Natural killer cell treated with Interleukin-12 subunit alpha and Interleukin-12 subunit beta and Interleukin-15 and Interleukin-18, amount 100 ng/mL, for 72 hours (primary cell): ENCODE data around the gene LYZL4. TPM values are rescaled to one million over a fixed set of nuclear protein-coding genes. Genes with fewer than 3 reads are reported as not detected.
A peak's percentile ranks its signal among the peaks of the same experiment; 100 is the strongest.

Experiments used
- ATAC-seq, 2 donors: fragments of 150-1000 bp; cut with Tn5 transposase in 1 of 2; sonication (Bioruptor Pico), chemical (Tn5 transposase) in 1 of 2; 2 replicates each; pipeline ENCODE4 v1.10.0; 2021
- DNase-seq: peaks from one replicate; pipeline ENCODE4 v3.0.0; 2022; ENCODE audit warnings: low spot score
- H3K27ac Mint-ChIP-seq, 2 donors: 1 replicate in 1 of 2; 2 replicates in 1 of 2; pipeline ENCODE4 v1.8.0; 2022; ENCODE audit warnings: mixed read lengths in 2 of 2, mild to moderate bottlenecking in 1 of 2, moderate library complexity in 1 of 2
- H3K27me3 Mint-ChIP-seq, 2 donors: 1 replicate in 1 of 2; 2 replicates in 1 of 2; pipeline ENCODE4 v1.8.0; 2022; ENCODE audit warnings: mixed read lengths in 2 of 2
- H3K36me3 Mint-ChIP-seq: one replicate; pipeline ENCODE4 v1.8.0; 2022; ENCODE audit warnings: mixed read lengths
- H3K4me1 Mint-ChIP-seq, 2 donors: 1 replicate in 1 of 2; 2 replicates in 1 of 2; pipeline ENCODE4 v1.8.0; 2022; ENCODE audit warnings: low read depth in 2 of 2, mixed read lengths in 2 of 2, mild to moderate bottlenecking in 1 of 2
- H3K4me3 Mint-ChIP-seq: one replicate; pipeline ENCODE4 v1.8.0; 2022; ENCODE audit warnings: mixed read lengths
- H3K9me3 Mint-ChIP-seq: 2 replicates; pipeline ENCODE4 v1.8.0; 2022; ENCODE audit warnings: mixed read lengths
- total RNA-seq, 2 donors: library from RNA; stranded (reverse); gene quantifications; one replicate each; pipeline ENCODE4 v1.2.3, GENCODE V29; 2022

Gene LYZL4
- total RNA-seq, 2 donors from 2014 or later: not detected

DNA sequence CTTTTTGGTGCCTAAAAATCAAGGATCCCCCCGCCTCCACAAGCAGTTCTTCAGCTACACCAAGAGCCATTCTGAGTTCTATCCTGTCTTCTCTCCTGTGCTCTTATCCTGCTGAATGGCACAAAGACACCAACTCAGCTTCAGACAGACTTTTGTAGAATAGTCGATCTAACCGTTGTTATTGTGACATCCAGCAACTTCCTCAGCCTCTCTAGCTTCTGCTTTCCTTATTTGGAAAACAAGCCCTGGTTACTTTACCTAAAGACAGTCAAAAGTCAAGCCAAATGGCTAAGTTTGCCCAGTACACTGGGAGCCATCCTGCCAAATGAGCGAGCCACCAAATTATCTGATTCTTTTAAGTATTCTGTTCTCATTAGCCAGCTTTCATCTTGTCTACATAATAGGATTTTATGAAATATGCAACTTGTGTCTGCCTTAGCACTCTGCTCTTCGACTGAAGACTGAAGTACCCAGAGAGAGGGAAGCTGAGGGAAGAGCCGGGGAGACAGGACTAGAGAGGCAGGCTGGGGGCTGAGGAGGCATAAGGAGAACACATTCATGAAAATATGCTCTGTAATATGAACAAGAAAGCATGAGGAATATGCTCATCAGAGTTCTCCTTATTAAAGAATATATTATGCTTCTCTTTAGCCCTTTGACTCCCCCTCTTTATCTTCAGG is 35.1 kb downstream of the LYZL4 start:
- peaks cover 16 to 38% of the 10 kb centered on the region in 2 donors for H3K27me3 Mint-ChIP-seq
- H3K36me3 Mint-ChIP-seq: no peaks in the 10 kb centered on the region
- no peaks in the 10 kb centered on the region for H3K4me1 Mint-ChIP-seq
- no peak overlapping the region for H3K4me3 Mint-ChIP-seq
- H3K27ac Mint-ChIP-seq: no peak overlapping the region
- no peak for DNase-seq
- no peaks in the 10 kb centered on the region for H3K9me3 Mint-ChIP-seq
- ATAC-seq: no peak

DNA sequence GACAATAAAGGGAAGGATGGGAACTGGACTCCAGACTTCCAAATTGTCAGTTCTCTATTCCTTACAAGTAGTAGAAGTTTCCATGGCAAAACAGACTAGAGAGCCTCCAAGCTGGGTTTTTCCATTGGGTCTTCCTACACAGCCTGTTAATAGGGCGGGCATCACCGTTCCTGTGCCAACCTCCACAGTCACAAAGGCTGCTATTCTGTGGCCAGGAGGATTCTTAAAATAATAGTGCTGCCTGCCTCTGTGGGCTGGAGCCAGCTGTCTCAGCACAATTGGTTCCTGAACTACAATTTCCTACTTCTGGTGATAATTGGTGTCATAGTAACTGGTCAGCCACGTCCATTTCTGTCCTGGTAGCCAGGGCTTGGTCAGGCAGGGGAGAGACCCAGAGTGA is 38.6 kb downstream of the LYZL4 start:
- no peak overlapping the region for H3K4me3 Mint-ChIP-seq
- H3K4me1 Mint-ChIP-seq: no peaks in the 10 kb centered on the region
- no peaks in the 10 kb centered on the region for H3K9me3 Mint-ChIP-seq
- peaks cover 17 to 39% of the 10 kb centered on the region in 2 donors for H3K27me3 Mint-ChIP-seq
- no peaks in the 10 kb centered on the region for H3K36me3 Mint-ChIP-seq
- ATAC-seq (no peak), DNase-seq (no peak)
- no peak overlapping the region for H3K27ac Mint-ChIP-seq

DNA sequence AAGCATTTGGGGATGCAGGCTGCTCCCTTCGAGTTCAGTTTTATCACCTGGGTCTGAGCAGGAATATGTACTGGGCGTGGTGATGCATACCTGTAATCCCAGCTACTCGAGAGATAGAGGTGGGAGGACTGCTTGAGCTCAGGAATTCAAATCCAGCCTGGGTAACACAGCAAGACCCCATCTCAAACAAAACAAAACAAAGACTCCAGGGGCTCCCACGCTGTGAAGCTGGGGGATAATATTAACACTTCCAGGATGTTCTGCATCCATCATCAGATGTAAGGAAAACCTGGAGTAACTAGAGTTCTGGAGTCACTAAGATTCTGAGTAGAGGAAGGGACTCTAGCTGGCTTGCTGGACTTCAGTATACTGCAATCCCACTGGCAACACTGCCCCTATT is 40.6 kb downstream of the LYZL4 start:
- Mint-ChIP-seq H3K36me3 (no peaks in the 10 kb centered on the region), H3K4me3 (no peak overlapping the region), H3K4me1 (no peaks in the 10 kb centered on the region), H3K27me3 (peaks cover 18 to 33% of the 10 kb centered on the region in 2 donors), H3K27ac (no peak overlapping the region), H3K9me3 (no peaks in the 10 kb centered on the region)
- ATAC-seq: no peak
- no peak for DNase-seq

DNA sequence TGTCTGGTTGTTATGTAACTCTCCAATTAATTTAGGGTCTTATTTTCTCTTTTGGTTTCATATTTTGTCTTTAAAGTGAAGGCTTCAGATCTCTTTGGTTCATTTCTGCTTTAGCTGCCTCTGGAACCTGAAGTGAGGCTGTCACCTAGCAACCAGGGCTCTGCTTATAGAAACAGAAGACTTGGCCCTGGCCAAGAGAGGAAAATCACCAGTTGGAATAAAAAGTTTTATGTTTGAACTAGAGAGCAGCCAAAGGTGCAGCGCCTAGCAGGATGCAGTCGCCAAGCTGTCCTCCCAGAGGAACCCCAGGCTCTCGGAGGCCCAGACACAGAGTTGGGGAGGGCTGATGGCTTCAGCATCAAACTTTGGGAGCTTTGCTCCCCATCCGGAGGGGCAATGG is 41.1 kb downstream of the LYZL4 start:
- H3K9me3 Mint-ChIP-seq: no peaks in the 10 kb centered on the region
- no peaks in the 10 kb centered on the region for H3K36me3 Mint-ChIP-seq
- no peak overlapping the region for H3K4me3 Mint-ChIP-seq
- ATAC-seq (no peak), DNase-seq (no peak)
- H3K27ac Mint-ChIP-seq: no peak overlapping the region
- H3K4me1 Mint-ChIP-seq: no peaks in the 10 kb centered on the region
- H3K27me3 Mint-ChIP-seq: peaks cover 17 to 28% of the 10 kb centered on the region in 2 donors

- Mint-ChIP-seq H3K27me3 (peaks cover 16 to 24% of the 10 kb centered on the region in 2 donors), H3K36me3 (no peaks in the 10 kb centered on the region), H3K9me3 (no peaks in the 10 kb centered on the region), H3K4me3 (no peak overlapping the region), H3K4me1 (no peaks in the 10 kb centered on the region), H3K27ac (no peak overlapping the region)
- ATAC-seq: no peak
- DNase-seq: no peak
Measured at GRCh38 chr3:42368861-42369260, 41.5 kb downstream of the LYZL4 start.

GRCh38 chr3:42367903-42368302 is 42.5 kb downstream of the LYZL4 start:
- Mint-ChIP-seq H3K36me3 (no peaks in the 10 kb centered on the region), H3K4me3 (no peak overlapping the region), H3K9me3 (no peaks in the 10 kb centered on the region), H3K27ac (no peak overlapping the region), H3K27me3 (peaks cover 16 to 30% of the 10 kb centered on the region in 2 donors), H3K4me1 (no peaks in the 10 kb centered on the region)
- ATAC-seq: no peak
- DNase-seq: no peak

DNA sequence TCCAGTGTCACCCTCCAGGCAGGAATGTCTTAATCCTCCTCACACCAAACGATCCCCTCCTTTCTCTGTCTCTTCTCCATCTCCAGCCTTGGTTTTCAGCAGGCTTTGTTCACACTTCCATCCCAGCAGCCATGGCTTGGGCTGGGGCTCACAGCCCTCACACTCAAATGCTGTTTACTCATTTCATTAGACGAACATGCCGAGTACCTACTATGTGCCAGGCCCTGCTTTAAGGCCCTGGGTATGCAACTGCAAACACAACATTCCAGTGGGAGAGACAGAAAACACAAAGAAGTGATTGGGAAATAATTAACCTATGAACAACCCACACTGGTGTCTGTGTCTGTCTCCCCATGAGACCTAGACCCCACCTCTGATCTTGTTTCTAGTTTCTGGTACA is 43.9 kb downstream of the LYZL4 start:
- Mint-ChIP-seq H3K4me1 (no peaks in the 10 kb centered on the region), H3K4me3 (no peak overlapping the region), H3K36me3 (no peaks in the 10 kb centered on the region), H3K27ac (no peak overlapping the region), H3K27me3 (peaks cover 16 to 22% of the 10 kb centered on the region in 2 donors), H3K9me3 (no peaks in the 10 kb centered on the region)
- DNase-seq: no peak
- no peak for ATAC-seq

DNA sequence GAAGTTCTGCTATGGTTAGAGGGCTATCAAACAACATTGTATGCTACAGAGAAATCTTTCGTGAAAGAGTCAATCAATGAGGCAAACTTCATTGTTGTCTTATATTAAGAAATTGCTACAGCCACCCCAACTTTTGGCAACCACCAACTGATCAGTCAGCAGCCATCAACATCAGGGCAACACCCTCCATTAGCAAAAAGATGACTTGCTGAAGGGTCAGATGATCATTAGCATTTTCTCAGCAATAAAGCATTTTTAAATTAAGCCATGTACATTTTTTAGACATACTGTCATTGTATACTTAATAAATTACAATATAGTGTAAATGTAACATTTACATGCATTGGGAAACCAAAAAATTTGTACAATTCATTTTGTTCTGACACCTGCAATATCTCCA is 53.1 kb downstream of the LYZL4 start:
- DNase-seq (no peak), ATAC-seq (no peak)
- Mint-ChIP-seq H3K27ac (no peak overlapping the region), H3K9me3 (no peaks in the 10 kb centered on the region), H3K4me3 (no peak overlapping the region), H3K36me3 (no peaks in the 10 kb centered on the region), H3K4me1 (no peaks in the 10 kb centered on the region), H3K27me3 (peaks cover 23 to 30% of the 10 kb centered on the region in 2 donors)

DNA sequence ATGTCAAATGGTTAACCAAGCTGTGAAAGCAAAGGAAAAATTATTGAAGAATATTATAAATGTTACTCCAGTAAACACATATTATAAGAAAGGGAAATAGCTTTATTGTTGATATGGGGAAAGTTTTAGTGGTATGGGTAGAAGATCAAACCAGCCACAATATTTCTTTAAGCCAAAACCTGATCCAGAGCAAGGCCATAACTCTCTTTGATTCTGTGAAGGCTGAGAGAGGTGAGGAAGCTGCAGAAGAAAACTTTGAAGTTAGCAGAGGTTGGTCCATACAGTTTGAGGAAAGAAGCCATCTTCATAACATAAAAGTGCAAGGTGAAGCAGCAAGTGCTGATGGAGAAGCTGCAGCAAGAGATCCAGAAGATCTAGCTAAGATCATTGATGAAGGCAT is 54.8 kb downstream of the LYZL4 start:
- Mint-ChIP-seq H3K27me3 (peaks cover 23 to 33% of the 10 kb centered on the region in 2 donors), H3K9me3 (no peaks in the 10 kb centered on the region), H3K4me1 (no peaks in the 10 kb centered on the region), H3K4me3 (no peak overlapping the region), H3K36me3 (no peaks in the 10 kb centered on the region), H3K27ac (no peak overlapping the region)
- no peak for DNase-seq
- no peak for ATAC-seq

DNA sequence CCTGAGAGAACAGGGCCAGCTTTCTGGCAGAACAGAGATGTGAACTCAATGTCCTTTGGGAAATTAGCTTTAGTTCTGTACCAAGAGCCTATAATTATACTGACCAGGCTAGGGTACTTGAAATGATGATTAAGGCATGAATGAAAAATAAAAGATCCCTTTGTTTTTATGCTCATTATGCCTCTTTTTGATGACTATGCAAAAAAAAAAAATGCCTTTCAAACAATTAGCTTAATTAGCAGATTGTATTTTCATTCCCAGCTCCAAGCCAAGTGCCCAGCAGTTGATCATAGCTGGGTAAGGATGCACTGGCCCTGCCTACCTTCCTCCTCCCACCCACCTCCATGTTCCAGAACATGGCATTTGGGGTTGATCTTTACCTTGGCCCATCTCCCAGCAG is 56.8 kb downstream of the LYZL4 start:
- DNase-seq (no peak), ATAC-seq (no peak)
- H3K27me3 Mint-ChIP-seq: peaks cover 23 to 33% of the 10 kb centered on the region in 2 donors
- H3K4me1 Mint-ChIP-seq: no peaks in the 10 kb centered on the region
- H3K4me3 Mint-ChIP-seq: no peak overlapping the region
- no peak overlapping the region for H3K27ac Mint-ChIP-seq
- H3K9me3 Mint-ChIP-seq: no peaks in the 10 kb centered on the region
- no peaks in the 10 kb centered on the region for H3K36me3 Mint-ChIP-seq

DNA sequence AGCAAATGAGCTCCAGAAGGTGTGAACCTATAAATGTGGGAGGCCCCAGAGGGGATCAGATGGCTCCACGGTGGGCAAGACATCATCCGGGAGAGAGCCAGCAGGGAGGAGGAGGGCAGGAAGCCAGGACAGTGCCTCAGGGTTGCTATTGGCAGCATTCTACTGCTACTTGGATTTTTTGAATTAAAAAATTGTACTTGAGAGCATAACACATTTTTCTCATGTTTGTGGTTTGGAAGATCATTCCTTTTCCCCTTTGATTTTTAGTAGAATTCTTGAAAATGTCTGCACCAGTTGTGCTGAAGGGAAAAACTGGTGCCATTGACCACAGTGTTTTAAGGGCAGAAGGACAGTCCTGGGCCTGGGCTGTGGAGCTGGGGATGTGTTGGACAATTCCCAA is 59.2 kb downstream of the LYZL4 start:
- Mint-ChIP-seq H3K36me3 (no peaks in the 10 kb centered on the region), H3K4me3 (no peak overlapping the region), H3K9me3 (no peaks in the 10 kb centered on the region), H3K27ac (no peak overlapping the region), H3K4me1 (no peaks in the 10 kb centered on the region), H3K27me3 (peaks cover 15 to 26% of the 10 kb centered on the region in 2 donors)
- DNase-seq: no peak
- no peak for ATAC-seq

GRCh38 chr3:42349765-42350594 is 60.4 kb downstream of the LYZL4 start:
- no peaks in the 10 kb centered on the region for H3K4me1 Mint-ChIP-seq
- H3K27me3 Mint-ChIP-seq: peaks cover 10 to 20% of the 10 kb centered on the region in 2 donors
- no peak for DNase-seq
- no peak overlapping the region for H3K27ac Mint-ChIP-seq
- no peaks in the 10 kb centered on the region for H3K9me3 Mint-ChIP-seq
- ATAC-seq: no peak
- H3K4me3 Mint-ChIP-seq: no peak overlapping the region
- no peaks in the 10 kb centered on the region for H3K36me3 Mint-ChIP-seq

DNA sequence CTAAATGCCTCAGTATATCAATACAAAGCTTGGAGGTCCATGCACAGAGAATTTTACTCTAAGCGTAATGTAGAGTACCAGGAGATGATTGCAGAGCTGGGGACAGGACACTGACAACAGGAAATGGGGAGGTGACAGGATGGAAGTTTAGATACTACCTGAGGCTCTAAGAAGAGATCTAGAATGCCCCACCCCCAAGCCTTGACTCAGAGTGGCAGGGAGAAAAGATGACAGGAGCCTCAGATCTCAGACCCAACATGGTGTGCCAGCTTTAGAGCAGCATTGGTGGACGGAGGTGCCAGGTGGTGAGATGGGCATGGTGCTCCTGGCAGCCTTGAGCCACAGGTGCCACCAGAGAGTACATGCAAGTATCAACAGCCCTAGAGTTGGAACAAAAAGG is 62.5 kb downstream of the LYZL4 start:
- no peak for DNase-seq
- Mint-ChIP-seq H3K9me3 (no peaks in the 10 kb centered on the region), H3K27me3 (peaks cover 9 to 13% of the 10 kb centered on the region in 2 donors), H3K4me1 (no peaks in the 10 kb centered on the region), H3K27ac (no peak overlapping the region), H3K36me3 (no peaks in the 10 kb centered on the region), H3K4me3 (no peak overlapping the region)
- peak in 1 of 2 donors; percentile 20 for ATAC-seq
